COR-L47 (cell line): ENCODE measurements around the gene VAMP4.
A peak's percentile ranks its signal among the peaks of the same experiment; 100 is the strongest.
"Not testable (repeated sequence)": the region's sequence is repeated elsewhere in the genome, so short reads cannot be mapped to it uniquely, and the experiment has no call there.

ENCODE experiments used
- DNase-seq: peaks from one replicate; lab custom pipeline; 2025; lab: John Stamatoyannopoulos, UW

Gene VAMP4

GRCh38 chr1:171751221-171751620 is 9.4 kb upstream of the VAMP4 start:
- DNase-seq: no peak

GRCh38 chr1:171748651-171749050 is 6.8 kb upstream of the VAMP4 start:
- DNase-seq: no peak

- no peak for DNase-seq
These were observed 3.1 kb upstream of the VAMP4 start for GRCh38 chr1:171744986-171745385.

- DNase-seq: no peak
These were observed 1.4 kb upstream of the VAMP4 start for GRCh38 chr1:171743081-171743870.

- peak; percentile 20 for DNase-seq
These were observed 685 bp upstream of the VAMP4 start for GRCh38 chr1:171742577-171742922.

- DNase-seq: peak; percentile 25
These were observed 636 bp downstream of the VAMP4 start for GRCh38 chr1:171740987-171741871.

- DNase-seq: no peak
These were observed 1.5 kb downstream of the VAMP4 start for GRCh38 chr1:171740356-171740863.

GRCh38 chr1:171739656-171740055 is 2.2 kb downstream of the VAMP4 start:
- no peak for DNase-seq

GRCh38 chr1:171738911-171739310 is 3.0 kb downstream of the VAMP4 start:
- no peak for DNase-seq

GRCh38 chr1:171736196-171736595 is 5.7 kb downstream of the VAMP4 start:
- DNase-seq: no peak

- DNase-seq: no peak
These were observed 11.8 kb downstream of the VAMP4 start for GRCh38 chr1:171730052-171730451.

GRCh38 chr1:171727778-171728177 is 14.1 kb downstream of the VAMP4 start:
- no peak for DNase-seq

GRCh38 chr1:171723180-171723579 is 18.7 kb downstream of the VAMP4 start:
- not testable (repeated sequence) for DNase-seq

GRCh38 chr1:171718848-171719247 is 23.0 kb downstream of the VAMP4 start:
- DNase-seq: no peak

GRCh38 chr1:171718216-171718615 is 23.6 kb downstream of the VAMP4 start:
- DNase-seq: no peak

GRCh38 chr1:171717062-171717718 is 24.7 kb downstream of the VAMP4 start:
- no peak for DNase-seq

GRCh38 chr1:171716616-171717015 is 25.2 kb downstream of the VAMP4 start:
- no peak for DNase-seq

GRCh38 chr1:171715813-171716251 is 26.0 kb downstream of the VAMP4 start:
- no peak for DNase-seq

- DNase-seq: no peak
These were observed 29.5 kb downstream of the VAMP4 start for GRCh38 chr1:171712341-171712740.

- no peak for DNase-seq
These were observed 30.2 kb downstream of the VAMP4 start for GRCh38 chr1:171711643-171712042.

GRCh38 chr1:171707583-171707982 is 34.3 kb downstream of the VAMP4 start:
- no peak for DNase-seq

GRCh38 chr1:171702598-171702997 is 39.3 kb downstream of the VAMP4 start:
- no peak for DNase-seq
